H9 (cell line): Measurements from ENCODE around the gene TRPM8. TPM values are rescaled to one million over a fixed set of nuclear protein-coding genes. Genes with fewer than 3 reads are reported as not detected.

Source experiments
- DNase-seq: peaks from one replicate; pipeline ENCODE4 v3.0.0-alpha.2; 2017
- H2AFZ ChIP-seq: one replicate; pipeline ENCODE4 v1.6.1; 2013; ENCODE audit warnings: mild to moderate bottlenecking, low read length, control low read depth, moderate library complexity
- H2AK5ac ChIP-seq: 2 replicates; pipeline ENCODE4 v1.6.1; 2013; ENCODE audit warnings: low read length, control low read depth, mixed read lengths; ENCODE audit not compliant: insufficient read length
- H2BK120ac ChIP-seq: one replicate; pipeline ENCODE4 v1.6.1; 2013; ENCODE audit warnings: low read depth, mild to moderate bottlenecking, low read length, control low read depth, inconsistent platforms; ENCODE audit not compliant: poor library complexity, severe bottlenecking
- H2BK12ac ChIP-seq: 2 replicates; pipeline ENCODE4 v1.6.1; 2013; ENCODE audit warnings: low read length, control low read depth, mixed read lengths, low read depth; ENCODE audit not compliant: insufficient read length
- H2BK15ac ChIP-seq: 2 replicates; pipeline ENCODE4 v1.6.1; 2013; ENCODE audit warnings: low read depth, low read length, control low read depth
- H2BK20ac ChIP-seq: one replicate; pipeline ENCODE4 v1.6.1; 2013; ENCODE audit warnings: low read depth, mild to moderate bottlenecking, low read length, control low read depth, inconsistent platforms; ENCODE audit not compliant: poor library complexity, severe bottlenecking
- H2BK5ac ChIP-seq: 2 replicates; pipeline ENCODE4 v1.6.1; 2013; ENCODE audit warnings: low read length, control low read depth, mixed read lengths; ENCODE audit not compliant: insufficient read length
- H3K14ac ChIP-seq: 2 replicates; pipeline ENCODE4 v1.6.1; 2013; ENCODE audit warnings: low read length, control low read depth; ENCODE audit not compliant: insufficient read depth
- H3K18ac ChIP-seq: 2 replicates; pipeline ENCODE4 v1.6.1; 2013; ENCODE audit warnings: low read depth, mild to moderate bottlenecking, mixed read lengths, low read length, control low read depth; ENCODE audit not compliant: insufficient read length
- H3K23ac ChIP-seq: 2 replicates; pipeline ENCODE4 v1.6.1; 2013; ENCODE audit warnings: low read length, control low read depth, mixed read lengths, low read depth; ENCODE audit not compliant: insufficient read length
- H3K23me2 ChIP-seq: 2 replicates; pipeline ENCODE4 v1.6.1; 2013; ENCODE audit warnings: low read depth, mild to moderate bottlenecking, mixed read lengths, low read length, control low read depth; ENCODE audit not compliant: insufficient read length, poor library complexity, severe bottlenecking
- H3K27ac ChIP-seq: 2 replicates; pipeline ENCODE4 v1.5.1; 2013; ENCODE audit warnings: low read length, control low read depth, mixed read lengths, low read depth; ENCODE audit not compliant: insufficient read length
- H3K27me3 ChIP-seq: 2 replicates; pipeline ENCODE4 v1.6.1; 2013; ENCODE audit warnings: low read length, control low read depth, inconsistent platforms; ENCODE audit not compliant: insufficient read depth
- H3K4ac ChIP-seq: 2 replicates; pipeline ENCODE4 v1.6.1; 2013; ENCODE audit warnings: low read depth, mild to moderate bottlenecking, control low read depth, inconsistent platforms, low read length, moderate library complexity
- H3K4me1 ChIP-seq: 2 replicates; pipeline ENCODE4 v1.6.1; 2013; ENCODE audit warnings: low read length, control low read depth, inconsistent platforms; ENCODE audit not compliant: insufficient read depth
- H3K4me2 ChIP-seq: 2 replicates; pipeline ENCODE4 v1.6.1; 2013; ENCODE audit warnings: low read length, control low read depth, mixed read lengths; ENCODE audit not compliant: insufficient read length, insufficient read depth
- H3K56ac ChIP-seq: 2 replicates; pipeline ENCODE4 v1.6.1; 2013; ENCODE audit warnings: low read depth, mild to moderate bottlenecking, mixed read lengths, low read length, control low read depth; ENCODE audit not compliant: insufficient read length
- H3K79me1 ChIP-seq: 2 replicates; pipeline ENCODE4 v1.6.1; 2013; ENCODE audit warnings: low read depth, mild to moderate bottlenecking, moderate library complexity, low read length, control low read depth, inconsistent platforms; ENCODE audit not compliant: insufficient read depth, poor library complexity, severe bottlenecking
- H3K79me2 ChIP-seq: 2 replicates; pipeline ENCODE4 v1.6.1; 2013; ENCODE audit warnings: low read length, control low read depth, inconsistent platforms; ENCODE audit not compliant: insufficient read depth
- H3K9ac ChIP-seq: 2 replicates; pipeline ENCODE4 v1.6.1; 2013; ENCODE audit warnings: low read length, control low read depth, mixed read lengths; ENCODE audit not compliant: insufficient read length; ENCODE audit errors: extremely low read depth
- H3K9me3 ChIP-seq: one replicate; pipeline ENCODE4 v1.6.1; 2013; ENCODE audit warnings: low read depth, low read length, inconsistent platforms; ENCODE audit not compliant: control insufficient read depth
- H3T11ph ChIP-seq: one replicate; pipeline ENCODE4 v1.6.1; 2013; ENCODE audit warnings: mild to moderate bottlenecking, low read length, control low read depth, inconsistent platforms
- H4K20me1 ChIP-seq: one replicate; pipeline ENCODE4 v1.6.1; 2013; ENCODE audit not compliant: control insufficient read depth, insufficient read length, insufficient read depth
- H4K5ac ChIP-seq: 2 replicates; pipeline ENCODE4 v1.6.1; 2013; ENCODE audit warnings: low read depth, mild to moderate bottlenecking, mixed read lengths, low read length, control low read depth; ENCODE audit not compliant: insufficient read length
- H4K8ac ChIP-seq: replicated peaks from 2 replicates; pipeline ENCODE4 v1.6.1; 2013; ENCODE audit warnings: low read length, control low read depth, mixed read lengths, low read depth; ENCODE audit not compliant: insufficient read length
- H4K91ac ChIP-seq: 2 replicates; pipeline ENCODE4 v1.6.1; 2013; ENCODE audit warnings: low read depth, mild to moderate bottlenecking, moderate library complexity, mixed read lengths, low read length, control low read depth; ENCODE audit not compliant: insufficient read length
- H3K27ac Mint-ChIP-seq, 3 experiments: 2 replicates in 2 of 3; 3 replicates in 1 of 3; pipeline ENCODE4 v1.8.0; 2020 to 2021; ENCODE audit warnings: mixed read lengths in 3 of 3, mild to moderate bottlenecking in 1 of 3, moderate library complexity in 1 of 3
- H3K27me3 Mint-ChIP-seq: 2 replicates; pipeline ENCODE4 v1.8.0; 2021; ENCODE audit warnings: low read depth, mild to moderate bottlenecking, moderate library complexity, mixed read lengths
- H3K36me3 Mint-ChIP-seq, 3 experiments: 2 replicates in 2 of 3; 3 replicates in 1 of 3; pipeline ENCODE4 v1.8.0; 2020 to 2021; ENCODE audit warnings: low read depth in 3 of 3, mixed read lengths in 3 of 3; ENCODE audit not compliant: insufficient read depth in 1 of 3
- H3K4me1 Mint-ChIP-seq, 2 experiments: 2 replicates each; pipeline ENCODE4 v1.8.0; 2020; ENCODE audit warnings: mixed read lengths in 2 of 2
- H3K4me3 Mint-ChIP-seq, 2 experiments: 2 replicates in 1 of 2; 3 replicates in 1 of 2; pipeline ENCODE4 v1.8.0; 2020 to 2021; ENCODE audit warnings: mild to moderate bottlenecking in 2 of 2, mixed read lengths in 2 of 2, moderate library complexity in 1 of 2
- H3K9me3 Mint-ChIP-seq, 2 experiments: 2 replicates in 1 of 2; 3 replicates in 1 of 2; pipeline ENCODE4 v1.8.0; 2020; ENCODE audit warnings: mild to moderate bottlenecking in 2 of 2, mixed read lengths in 2 of 2, moderate library complexity in 1 of 2
- CTCF ChIP-seq: fragments of 200-600 bp; sonication (generic); conservative IDR thresholded peaks from 3 replicates; pipeline ENCODE4 v1.8.0; 2021; ENCODE audit warnings: antibody characterized with exemption, mild to moderate bottlenecking
- WGBS: extraction: QIAGEN DNeasy Blood & Tissue Kit; methylation state at CpG from one replicate; pipeline ENCODE4 v1.1.7; 2013; ENCODE audit warnings: missing lambda C conversion rate, low lambda C conversion rate, mixed read lengths; ENCODE audit not compliant: insufficient read length; ENCODE audit errors: extremely low coverage; 5-methylcytosine and 5-hydroxymethylcytosine counted together
- total RNA-seq: library from RNA; stranded (reverse); gene quantifications from 2 replicates; pipeline ENCODE4 v1.2.1, GENCODE V29; 2021

The TRPM8 gene
- total RNA-seq, 1 experiment from 2014 or later, result 0.28 TPM

GRCh38 chr2:234002281-234002680 is 85.1 kb downstream of the TRPM8 start:
- H3K4me2 ChIP-seq, result no peak overlapping the region
- Mint-ChIP-seq H3K4me1 (peaks cover 0 to 10% of the 10 kb centered on the region in 2 experiments; a peak in 2 of 4 replicates), H3K4me3 (no peak overlapping the region), H3K27me3 (peaks cover 6% of the 10 kb centered on the region), H3K9me3 (no peaks in the 10 kb centered on the region), H3K36me3 (no peaks in the 10 kb centered on the region), H3K27ac (no peak overlapping the region)
- H3K79me2 ChIP-seq, result no peaks in the 10 kb centered on the region
- no peak overlapping the region for H2BK20ac ChIP-seq
- H4K8ac ChIP-seq, result no peak overlapping the region
- no peaks in the 10 kb centered on the region for H4K20me1 ChIP-seq
- H3K23me2 ChIP-seq, result no peaks in the 10 kb centered on the region
- H3K79me1 ChIP-seq, result no peaks in the 10 kb centered on the region
- no peak overlapping the region for H2BK15ac ChIP-seq
- H4K5ac ChIP-seq, result no peak overlapping the region
- no peak overlapping the region for H3T11ph ChIP-seq
- H3K9ac ChIP-seq, result no peak overlapping the region
- DNase-seq, result no peak
- no peak overlapping the region for H3K4ac ChIP-seq
- no peak for TF ChIP-seq CTCF
- no peak overlapping the region for H2BK120ac ChIP-seq
- no peak overlapping the region for H2AFZ ChIP-seq
- no peak overlapping the region for H3K18ac ChIP-seq
- no peaks in the 10 kb centered on the region for H3K9me3 ChIP-seq
- H2AK5ac ChIP-seq, result no peak overlapping the region
- no peak overlapping the region for H3K56ac ChIP-seq
- no peaks in the 10 kb centered on the region for H3K27me3 ChIP-seq
- no peak overlapping the region for H3K27ac ChIP-seq
- no peak overlapping the region for H3K14ac ChIP-seq
- H4K91ac ChIP-seq, result no peak overlapping the region
- no peak overlapping the region for H2BK12ac ChIP-seq
- H2BK5ac ChIP-seq, result no peak overlapping the region
- WGBS, result no CpG with 5 or more reads among the region's 4 CpGs
- H3K4me1 ChIP-seq, result no peaks in the 10 kb centered on the region
- H3K23ac ChIP-seq, result no peak overlapping the region
